C4-2B (cell line): ENCODE data around the gene MOV10.

Source experiments
- CTCF ChIP-seq: fragments of 450-650 bp; conservative IDR thresholded peaks from 2 replicates; pipeline ENCODE4 v1.5.1; 2017; ENCODE audit warnings: mild to moderate bottlenecking
- ZFX ChIP-seq: fragments of 450-650 bp; IDR thresholded peaks from 2 replicates; pipeline ENCODE4 v1.6.1; 2017

GRCh38 chr1:112692681-112693080, 18.2 kb downstream of the MOV10 start:
- no peak for TF ChIP-seq CTCF
- TF ChIP-seq ZFX, result no peak
